Measurements from ENCODE around the gene NAGLU.

Gene NAGLU

DNA sequence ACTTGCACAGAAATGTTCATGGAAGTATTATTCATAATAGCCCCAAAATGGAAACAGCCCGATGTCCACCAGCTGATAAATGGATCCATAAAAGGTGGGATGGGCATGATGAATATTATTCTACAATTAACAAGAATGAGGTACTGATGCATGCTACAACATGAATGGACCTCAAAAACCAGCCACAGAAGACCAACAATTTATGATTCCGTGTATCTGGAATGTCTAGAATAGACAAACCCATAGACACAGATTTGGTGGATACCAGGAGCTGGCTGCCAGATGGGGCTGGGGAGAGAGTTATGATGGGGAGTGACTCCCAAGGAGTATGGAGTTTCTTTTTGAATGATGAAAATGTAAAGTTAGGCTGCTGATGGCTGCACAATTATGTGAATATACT lies 10.8 kb upstream of the NAGLU start:
- Histone ChIP-seq H3K36me3 (ENCODE audit: control insufficient read depth in 4 of 4, insufficient read depth in 4 of 4, low read length in 3 of 4) (peaks cover 0 to 20% (median 8%) of the 10 kb centered on the region in 4 experiments), H3K4me1 (ENCODE audit: control extremely low read depth in 1 of 4, control insufficient read depth in 4 of 4, insufficient read depth in 4 of 4, low read length in 3 of 4) (peaks cover 0 to 54% (median 38%) of the 10 kb centered on the region in 4 experiments), H3K27ac (ENCODE audit: insufficient read depth in 1 of 2, low read depth in 1 of 2, low read length in 2 of 2, poor library complexity in 1 of 2, severe bottlenecking in 2 of 2) (no peak overlapping the region), H3K9me3 (ENCODE audit: control extremely low read depth in 1 of 5, control insufficient read depth in 4 of 5, insufficient read depth in 2 of 5, low read depth in 1 of 5, low read length in 4 of 5) (no peaks in the 10 kb centered on the region), H3K27me3 (replicated peaks in 2 of 5; ENCODE audit: control insufficient read depth in 4 of 5, insufficient read depth in 5 of 5, low read length in 4 of 5) (no peaks in the 10 kb centered on the region), H3K4me3 (ENCODE audit: control insufficient read depth in 1 of 7, extremely low read depth in 1 of 7, insufficient read depth in 4 of 7, low read depth in 2 of 7, low read length in 6 of 7) (no peak overlapping the region)
- no peak for DNase-seq
- ChIA-PET POLR2A (interaction anchor here (0.8 kb wide), 1 partner anchor 103 kb away, joined by 3 read pairs; the partner anchor contains the start of gene CAVIN1), CTCF (interaction anchor here (1.0 to 3.5 kb wide), 2 partner anchors 118 to 204 kb away, joined by 3 to 23 read pairs; no protein-coding TSS in a partner anchor)
- WGBS (ENCODE audit: insufficient coverage) = 100% methylated on average over 1 of the region's 2 CpGs

DNA sequence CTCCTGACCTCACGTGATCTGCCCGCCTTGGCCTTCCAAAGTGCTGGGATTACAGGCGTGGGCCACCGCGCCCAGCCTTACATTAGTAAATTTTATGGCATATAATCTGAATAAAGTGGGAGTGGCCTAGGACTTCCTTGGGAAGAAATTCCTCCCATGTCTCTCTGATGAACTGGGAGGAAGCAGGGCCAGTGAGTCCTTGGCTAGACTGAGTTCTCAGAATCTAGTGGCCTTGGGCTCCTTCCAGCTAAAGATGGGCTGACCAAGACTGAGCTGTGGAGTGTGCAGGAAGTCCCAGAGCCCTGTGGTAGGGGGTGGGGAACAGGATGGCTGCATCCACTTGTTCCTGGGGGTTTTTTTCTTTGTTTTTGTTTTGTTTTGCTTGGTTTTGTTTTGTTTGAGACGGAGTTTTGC lies 10.0 kb upstream of the NAGLU start:
- H3K4me1 ChIP-seq (ENCODE audit: control extremely low read depth in 1 of 4, control insufficient read depth in 4 of 4, insufficient read depth in 4 of 4, low read length in 3 of 4) = peaks cover 0 to 54% (median 38%) of the 10 kb centered on the region in 4 experiments
- ChIA-PET CTCF (interaction anchor here (3.5 kb wide), 1 partner anchor 205 kb away, joined by 23 read pairs; no protein-coding TSS in a partner anchor), POLR2A (no interaction called here)
- peaks cover 0 to 19% (median 8%) of the 10 kb centered on the region in 4 experiments for H3K36me3 ChIP-seq (ENCODE audit: control insufficient read depth in 4 of 4, insufficient read depth in 4 of 4, low read length in 3 of 4)
- H3K4me3 ChIP-seq (ENCODE audit: control insufficient read depth in 1 of 7, extremely low read depth in 1 of 7, insufficient read depth in 4 of 7, low read depth in 2 of 7, low read length in 6 of 7) = no peak overlapping the region
- no peak for DNase-seq
- no peaks in the 10 kb centered on the region for H3K27me3 ChIP-seq (replicated peaks in 2 of 5; ENCODE audit: control insufficient read depth in 4 of 5, insufficient read depth in 5 of 5, low read length in 4 of 5)
- no CpG with 5 or more reads among the region's 6 CpGs for WGBS (ENCODE audit: insufficient coverage)
- H3K9me3 ChIP-seq (ENCODE audit: control extremely low read depth in 1 of 5, control insufficient read depth in 4 of 5, insufficient read depth in 2 of 5, low read depth in 1 of 5, low read length in 4 of 5) = no peaks in the 10 kb centered on the region
- H3K27ac ChIP-seq (ENCODE audit: insufficient read depth in 1 of 2, low read depth in 1 of 2, low read length in 2 of 2, poor library complexity in 1 of 2, severe bottlenecking in 2 of 2) = no peak overlapping the region

DNA sequence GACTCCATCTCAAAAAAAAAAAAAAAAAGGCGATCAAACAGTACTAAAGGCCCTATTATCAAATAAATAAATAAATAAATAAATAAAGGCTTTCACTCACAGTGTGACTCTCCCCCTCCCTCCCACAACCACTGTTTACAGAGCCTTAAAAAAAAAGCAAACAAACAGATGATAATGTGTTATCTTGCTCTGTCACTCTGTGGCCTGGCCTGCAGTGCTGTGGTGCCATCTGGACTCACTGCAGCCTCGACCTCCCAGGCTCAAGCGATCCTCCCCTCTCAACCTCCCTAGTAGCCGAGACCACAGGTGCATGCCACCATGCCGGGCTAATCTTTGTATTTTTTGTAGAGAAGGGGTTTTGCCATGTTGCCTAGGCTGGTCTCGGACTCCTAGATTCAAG lies 8.1 kb upstream of the NAGLU start:
- ChIA-PET POLR2A (interaction anchor here (1.3 kb wide), 1 partner anchor 9 kb away, joined by 5 read pairs; no protein-coding TSS in a partner anchor), CTCF (interaction anchor here (0.5 to 4.9 kb wide), 22 partner anchors 8 to 415 kb away, joined by 3 to 47 read pairs (median 3); partner anchors contain the start of gene CAVIN1)
- Histone ChIP-seq H3K9me3 (ENCODE audit: control extremely low read depth in 1 of 5, control insufficient read depth in 4 of 5, insufficient read depth in 2 of 5, low read depth in 1 of 5, low read length in 4 of 5) (no peaks in the 10 kb centered on the region), H3K4me3 (ENCODE audit: control insufficient read depth in 1 of 7, extremely low read depth in 1 of 7, insufficient read depth in 4 of 7, low read depth in 2 of 7, low read length in 6 of 7) (no peak overlapping the region), H3K27ac (ENCODE audit: insufficient read depth in 1 of 2, low read depth in 1 of 2, low read length in 2 of 2, poor library complexity in 1 of 2, severe bottlenecking in 2 of 2) (no peak overlapping the region), H3K36me3 (ENCODE audit: control insufficient read depth in 4 of 4, insufficient read depth in 4 of 4, low read length in 3 of 4) (peaks cover 0 to 2% (median 0%) of the 10 kb centered on the region in 4 experiments), H3K27me3 (replicated peaks in 2 of 5; ENCODE audit: control insufficient read depth in 4 of 5, insufficient read depth in 5 of 5, low read length in 4 of 5) (no peaks in the 10 kb centered on the region), H3K4me1 (ENCODE audit: control extremely low read depth in 1 of 4, control insufficient read depth in 4 of 4, insufficient read depth in 4 of 4, low read length in 3 of 4) (peaks cover 2 to 48% (median 41%) of the 10 kb centered on the region in 4 experiments)
- DNase-seq = no peak
- WGBS (ENCODE audit: insufficient coverage) = 100% methylated on average over 1 of the region's 6 CpGs

DNA sequence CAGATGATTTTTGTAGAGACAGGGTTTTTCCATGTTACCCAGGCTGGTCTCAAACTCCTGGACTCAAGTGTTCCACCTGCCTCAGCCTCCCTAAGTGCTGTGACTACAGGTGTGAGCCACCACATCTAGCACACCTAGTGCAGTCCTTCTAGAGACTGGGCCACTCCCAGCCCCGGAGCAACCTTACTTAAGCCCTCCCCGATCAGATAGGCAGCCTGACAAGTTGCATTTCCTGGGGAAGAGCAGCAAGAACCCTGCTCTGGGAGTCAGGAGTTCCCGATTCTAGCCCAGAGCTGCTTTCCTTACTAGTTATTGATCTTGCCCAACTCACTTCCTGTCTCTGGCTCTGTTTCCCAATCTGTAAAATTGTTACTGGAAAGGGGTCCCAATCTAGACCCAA lies 7.0 kb upstream of the NAGLU start:
- Histone ChIP-seq H3K27me3 (replicated peaks in 2 of 5; ENCODE audit: control insufficient read depth in 4 of 5, insufficient read depth in 5 of 5, low read length in 4 of 5) (no peaks in the 10 kb centered on the region), H3K4me3 (ENCODE audit: control insufficient read depth in 1 of 7, extremely low read depth in 1 of 7, insufficient read depth in 4 of 7, low read depth in 2 of 7, low read length in 6 of 7) (no peak overlapping the region), H3K27ac (ENCODE audit: insufficient read depth in 1 of 2, low read depth in 1 of 2, low read length in 2 of 2, poor library complexity in 1 of 2, severe bottlenecking in 2 of 2) (peak overlapping the region in 1 of 2 experiments; percentile 14), H3K4me1 (ENCODE audit: control extremely low read depth in 1 of 4, control insufficient read depth in 4 of 4, insufficient read depth in 4 of 4, low read length in 3 of 4) (peaks cover 2 to 48% (median 41%) of the 10 kb centered on the region in 4 experiments), H3K9me3 (ENCODE audit: control extremely low read depth in 1 of 5, control insufficient read depth in 4 of 5, insufficient read depth in 2 of 5, low read depth in 1 of 5, low read length in 4 of 5) (no peaks in the 10 kb centered on the region), H3K36me3 (ENCODE audit: control insufficient read depth in 4 of 4, insufficient read depth in 4 of 4, low read length in 3 of 4) (no peaks in the 10 kb centered on the region)
- CTCF ChIA-PET = interaction anchor here (0.7 to 4.9 kb wide), 4 partner anchors 9 to 307 kb away, joined by 3 to 47 read pairs (median 6); no protein-coding TSS in a partner anchor
- no peak for DNase-seq
- 4% methylated on average over 3 of the region's 3 CpGs for WGBS (ENCODE audit: insufficient coverage)
- POLR2A ChIA-PET = interaction anchor here (0.6 kb wide), 1 partner anchor 239 kb away, joined by 3 read pairs; no protein-coding TSS in a partner anchor

DNA sequence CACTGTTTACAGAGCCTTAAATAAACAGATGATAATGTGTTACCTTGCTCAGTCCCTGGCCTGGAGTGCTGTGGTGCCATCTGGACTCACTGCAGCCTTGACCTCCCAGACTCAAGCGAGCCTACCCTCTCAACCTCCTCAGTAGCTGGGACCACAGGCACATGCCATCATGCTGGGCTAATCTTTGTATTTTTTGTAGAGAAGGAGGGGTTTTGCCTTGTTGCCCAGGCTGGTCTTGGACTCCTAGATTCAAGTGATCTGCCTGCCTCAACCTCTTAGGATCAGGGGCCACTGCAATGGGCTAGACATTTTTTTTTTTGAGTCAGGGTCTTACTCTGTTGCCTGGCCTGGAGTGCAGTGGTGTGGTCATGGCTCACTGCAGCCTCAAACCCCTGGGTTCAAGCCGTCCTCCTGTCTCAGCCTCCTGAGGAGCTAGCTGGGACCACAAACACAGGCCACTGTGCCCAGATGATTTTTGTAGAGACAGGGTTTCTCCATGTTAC lies 5.0 kb upstream of the NAGLU start:
- H3K36me3 ChIP-seq (ENCODE audit: control insufficient read depth in 4 of 4, insufficient read depth in 4 of 4, low read length in 3 of 4) = no peaks in the 10 kb centered on the region
- H3K27ac ChIP-seq (ENCODE audit: insufficient read depth in 1 of 2, low read depth in 1 of 2, low read length in 2 of 2, poor library complexity in 1 of 2, severe bottlenecking in 2 of 2) = no peak overlapping the region
- 88% methylated on average over 1 of the region's 2 CpGs for WGBS (ENCODE audit: insufficient coverage)
- ChIA-PET POLR2A (interaction anchor here (0.9 to 1.3 kb wide), 2 partner anchors 108 to 211 kb away, joined by 4 to 5 read pairs; partner anchors contain the start of gene CAVIN1), CTCF (interaction anchor here (3.3 to 4.9 kb wide), 2 partner anchors 11 to 209 kb away, joined by 9 to 47 read pairs; no protein-coding TSS in a partner anchor)
- H3K27me3 ChIP-seq (replicated peaks in 2 of 5; ENCODE audit: control insufficient read depth in 4 of 5, insufficient read depth in 5 of 5, low read length in 4 of 5) = no peaks in the 10 kb centered on the region
- peak overlapping the region in 2 of 7 experiments; percentile 49 to 60 for H3K4me3 ChIP-seq (ENCODE audit: control insufficient read depth in 1 of 7, extremely low read depth in 1 of 7, insufficient read depth in 4 of 7, low read depth in 2 of 7, low read length in 6 of 7)
- no peak for DNase-seq
- H3K4me1 ChIP-seq (ENCODE audit: control extremely low read depth in 1 of 4, control insufficient read depth in 4 of 4, insufficient read depth in 4 of 4, low read length in 3 of 4) = peaks cover 2 to 57% (median 51%) of the 10 kb centered on the region in 4 experiments
- H3K9me3 ChIP-seq (ENCODE audit: control extremely low read depth in 1 of 5, control insufficient read depth in 4 of 5, insufficient read depth in 2 of 5, low read depth in 1 of 5, low read length in 4 of 5) = no peaks in the 10 kb centered on the region

DNA sequence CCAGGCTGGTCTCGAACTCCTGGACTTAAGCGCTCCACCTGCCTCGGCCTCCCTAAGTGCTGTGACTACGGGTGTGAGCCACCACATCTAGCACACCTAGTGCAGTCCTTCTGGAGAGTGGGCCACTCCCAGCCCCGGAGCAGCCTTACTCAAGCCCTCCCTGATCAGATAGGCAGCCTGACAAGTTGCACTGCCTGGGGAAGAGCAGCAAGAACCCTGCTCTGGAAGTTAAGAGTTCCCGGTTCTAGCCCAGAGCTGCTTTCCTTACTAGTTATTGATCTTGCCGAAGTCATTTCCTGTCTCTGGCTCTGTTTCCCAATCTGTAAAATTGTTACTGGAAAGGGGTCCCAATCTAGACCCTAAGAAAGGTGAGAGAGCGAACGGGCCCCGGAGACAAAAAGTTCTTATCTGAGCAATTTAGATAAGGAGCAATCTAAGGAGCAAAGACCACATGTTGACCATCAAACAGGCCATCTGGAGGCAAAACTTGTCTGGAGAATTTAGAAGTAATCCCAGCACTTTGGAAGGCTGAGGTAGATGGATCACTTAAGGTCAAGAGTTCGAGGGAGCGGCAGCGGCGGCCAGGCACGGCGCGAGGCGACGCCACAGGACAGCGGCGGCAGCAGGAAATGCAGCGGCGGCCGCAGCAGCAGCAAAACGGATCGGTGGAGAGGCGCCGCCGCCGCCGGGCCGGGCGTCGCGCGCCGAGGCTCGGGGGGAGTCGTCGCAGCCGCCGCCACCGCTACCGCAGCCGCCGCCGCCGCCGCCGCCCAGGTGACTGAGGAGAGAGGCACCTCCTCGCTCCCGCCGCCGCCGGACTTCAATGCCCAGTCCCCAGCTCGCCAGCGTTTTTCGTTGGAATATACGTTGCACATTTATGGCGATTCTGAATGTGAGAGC lies 4.3 kb upstream of the NAGLU start:
- POLR2A ChIA-PET = interaction anchor here (0.6 to 0.9 kb wide), 3 partner anchors 24 to 109 kb away, joined by 3 to 5 read pairs (median 3); partner anchors contain the start of gene CAVIN1
- H3K27ac ChIP-seq (ENCODE audit: insufficient read depth in 1 of 2, low read depth in 1 of 2, low read length in 2 of 2, poor library complexity in 1 of 2, severe bottlenecking in 2 of 2) = no peak overlapping the region
- DNase-seq = peak in 2 of 3 donors; percentile 52 to 72

More for the DNA sequence above, 4.3 kb upstream of the NAGLU start:
- CTCF ChIA-PET = interaction anchor here (0.8 to 4.9 kb wide), 3 partner anchors 12 to 210 kb away, joined by 3 to 47 read pairs (median 9); no protein-coding TSS in a partner anchor
- Histone ChIP-seq H3K36me3 (ENCODE audit: control insufficient read depth in 4 of 4, insufficient read depth in 4 of 4, low read length in 3 of 4) (no peaks in the 10 kb centered on the region), H3K9me3 (ENCODE audit: control extremely low read depth in 1 of 5, control insufficient read depth in 4 of 5, insufficient read depth in 2 of 5, low read depth in 1 of 5, low read length in 4 of 5) (no peaks in the 10 kb centered on the region), H3K4me3 (ENCODE audit: control insufficient read depth in 1 of 7, extremely low read depth in 1 of 7, insufficient read depth in 4 of 7, low read depth in 2 of 7, low read length in 6 of 7) (peak overlapping the region; percentile 48 to 86 (median 63)), H3K27me3 (replicated peaks in 2 of 5; ENCODE audit: control insufficient read depth in 4 of 5, insufficient read depth in 5 of 5, low read length in 4 of 5) (no peaks in the 10 kb centered on the region), H3K4me1 (ENCODE audit: control extremely low read depth in 1 of 4, control insufficient read depth in 4 of 4, insufficient read depth in 4 of 4, low read length in 3 of 4) (peaks cover 2 to 58% (median 52%) of the 10 kb centered on the region in 4 experiments)
- WGBS (ENCODE audit: insufficient coverage) = 11% methylated on average over 60 of the region's 60 CpGs

All from common myeloid progenitor, CD34-positive (primary cell).